HG03280 (cell line): ENCODE data around the gene BNIP1.

ENCODE experiments used
- ATAC-seq: cut with Tn5 transposase; IDR thresholded peaks from one replicate; pipeline ENCODE4 v1.9.1; 2021; ENCODE audit warnings: mild to moderate bottlenecking, moderate library complexity; ENCODE audit not compliant: unreplicated experiment

The BNIP1 gene

DNA sequence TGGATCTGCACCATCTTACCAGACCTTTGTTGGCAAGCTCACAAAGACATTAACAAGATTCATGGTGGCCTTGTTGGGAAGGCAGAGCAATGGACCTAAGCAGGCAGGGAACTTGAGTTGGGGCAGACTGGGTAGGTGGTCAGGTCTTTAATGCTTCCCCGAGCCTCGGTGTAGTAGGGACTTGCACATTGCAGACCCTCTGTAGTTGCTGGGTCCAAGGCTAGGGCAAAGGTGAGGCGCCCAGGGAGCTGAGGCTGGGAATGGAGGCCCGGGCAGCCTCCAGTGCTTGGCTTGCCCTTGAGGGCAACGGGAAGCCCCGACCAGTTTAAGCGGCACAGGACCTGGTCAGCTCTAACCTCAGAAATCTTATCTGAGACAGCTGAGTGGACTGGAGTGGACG, 66.5 kb downstream of the BNIP1 start:
- no peak for ATAC-seq

DNA sequence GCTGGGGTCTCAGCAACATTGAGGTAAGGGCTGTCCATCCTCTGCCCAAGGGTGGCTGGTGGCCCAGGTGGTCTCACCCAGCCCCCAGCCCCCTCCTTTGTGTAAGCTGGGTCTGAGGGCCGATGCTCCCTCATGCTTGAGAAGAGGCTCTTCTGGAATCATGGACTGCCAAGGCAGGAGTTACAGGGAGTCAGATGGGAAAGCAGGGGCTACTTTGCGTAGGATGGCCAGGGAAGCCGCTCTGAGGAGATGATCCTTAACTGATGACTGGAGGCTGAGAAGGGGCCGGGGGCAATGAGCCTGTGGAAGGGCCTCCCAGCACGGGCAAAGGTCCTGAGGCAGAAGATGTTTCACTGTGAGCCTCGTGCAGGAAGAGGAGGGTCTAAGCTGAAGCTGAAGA, 67.0 kb downstream of the BNIP1 start:
- no peak for ATAC-seq

- no peak for ATAC-seq
Observed at GRCh38 chr5:173213236-173213933, 69.1 kb downstream of the BNIP1 start.
